Measurements from ENCODE around the gene MGAT2.

Gene MGAT2

GRCh38 chr14:49594347-49595091 lies 26.1 kb upstream of the MGAT2 start:
- peak; percentile 42 for DNase-seq (ENCODE audit: low spot score)
- TF ChIP-seq CTCF (IDR thresholded peaks at IDR 0.05; ENCODE audit: extremely low read depth, missing control alignments) = no peak

- TF ChIP-seq CTCF (IDR thresholded peaks at IDR 0.05; ENCODE audit: extremely low read depth, missing control alignments) = no peak
- peak; percentile 34 for DNase-seq (ENCODE audit: low spot score)
These were observed 22.5 kb upstream of the MGAT2 start for GRCh38 chr14:49598189-49598484.

- TF ChIP-seq CTCF (IDR thresholded peaks at IDR 0.05; ENCODE audit: extremely low read depth, missing control alignments) = no peak
- peak; percentile 85 for DNase-seq (ENCODE audit: low spot score)
These were observed 21.9 kb upstream of the MGAT2 start, which contains the start of gene LRR1 for GRCh38 chr14:49598485-49599300. Gene LRR1 (plus strand): TSS chr14:49598940. CDS start chr14:49599021, 81 bp downstream.

GRCh38 chr14:49607583-49607982 lies 13.0 kb upstream of the MGAT2 start:
- TF ChIP-seq CTCF (IDR thresholded peaks at IDR 0.05; ENCODE audit: extremely low read depth, missing control alignments) = no peak
- DNase-seq (ENCODE audit: low spot score) = no peak

- no peak for TF ChIP-seq CTCF (IDR thresholded peaks at IDR 0.05; ENCODE audit: extremely low read depth, missing control alignments)
- DNase-seq (ENCODE audit: low spot score) = no peak
These were observed 8.3 kb upstream of the MGAT2 start for GRCh38 chr14:49612251-49612650.

GRCh38 chr14:49612671-49613070 lies 7.9 kb upstream of the MGAT2 start:
- no peak for DNase-seq (ENCODE audit: low spot score)
- TF ChIP-seq CTCF (IDR thresholded peaks at IDR 0.05; ENCODE audit: extremely low read depth, missing control alignments) = no peak

- TF ChIP-seq CTCF (IDR thresholded peaks at IDR 0.05; ENCODE audit: extremely low read depth, missing control alignments) = no peak
- no peak for DNase-seq (ENCODE audit: low spot score)
These were observed 6.4 kb upstream of the MGAT2 start for GRCh38 chr14:49614196-49614595.

All from GM20000 (cell line).